ENCODE measurements around the gene MAP6.

The MAP6 gene

DNA sequence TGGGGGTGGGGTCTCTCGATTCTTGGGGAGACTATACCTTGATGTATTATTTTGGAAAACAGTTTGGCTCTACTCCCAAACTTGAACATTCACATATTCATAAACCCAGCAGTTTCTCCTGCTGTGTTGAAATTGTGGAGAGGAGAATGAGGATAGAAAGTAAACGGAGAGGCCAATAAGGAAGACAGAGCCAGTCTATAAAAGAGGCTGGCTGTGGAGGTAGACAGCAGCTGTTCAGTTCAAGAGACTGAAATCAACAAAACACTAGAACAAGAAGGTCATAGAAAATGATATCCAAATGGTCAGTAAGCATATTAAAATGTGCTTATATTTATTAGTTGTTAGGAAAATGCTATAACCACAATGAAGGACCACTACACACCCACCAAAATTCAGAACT, 46.9 kb upstream of the MAP6 start:
- H2AFZ ChIP-seq (ENCODE audit: low read depth, low read length, severe bottlenecking), result no peak overlapping the region
- no peaks in the 10 kb centered on the region for H3K79me2 ChIP-seq (ENCODE audit: insufficient read depth, low read length)
- no peaks in the 10 kb centered on the region for H3F3A ChIP-seq (ENCODE audit: insufficient read depth)
- no peaks in the 10 kb centered on the region for H3K9me3 ChIP-seq (ENCODE audit: insufficient read depth, low read length)
- H4K20me1 ChIP-seq (ENCODE audit: low read depth, low read length), result no peaks in the 10 kb centered on the region
- TF ChIP-seq EZH2phosphoT487 (conservative IDR thresholded peaks at IDR 0.05; ENCODE audit: low read length) (no peak), CTCF (IDR thresholded peaks at IDR 0.05; ENCODE audit: insufficient read depth, low read length, poor library complexity, severe bottlenecking) (no peak)
- no peaks in the 10 kb centered on the region for H3K27me3 ChIP-seq (ENCODE audit: low read length)
- no peaks in the 10 kb centered on the region for H3K36me3 ChIP-seq (ENCODE audit: low read length)
- no peak overlapping the region for H3K4me2 ChIP-seq (ENCODE audit: low read depth, low read length, poor library complexity, severe bottlenecking)
- H3K4me3 ChIP-seq (ENCODE audit: insufficient read depth, low read length, poor library complexity, severe bottlenecking), result no peak overlapping the region
- no peaks in the 10 kb centered on the region for H3K9me2 ChIP-seq (replicated peaks; ENCODE audit: insufficient read depth, low read length)
- no peak overlapping the region for H3K27ac ChIP-seq (ENCODE audit: low read depth, low read length)
- no peak overlapping the region for H3K9ac ChIP-seq (ENCODE audit: low read length)

GRCh38 chr11:75714211-75714610, 45.4 kb upstream of the MAP6 start:
- Histone ChIP-seq H3K9ac (ENCODE audit: low read length) (no peak overlapping the region), H3K36me3 (ENCODE audit: low read length) (no peaks in the 10 kb centered on the region), H3K4me3 (ENCODE audit: insufficient read depth, low read length, poor library complexity, severe bottlenecking) (no peak overlapping the region), H3K9me2 (replicated peaks; ENCODE audit: insufficient read depth, low read length) (no peaks in the 10 kb centered on the region), H3F3A (ENCODE audit: insufficient read depth) (no peaks in the 10 kb centered on the region), H3K79me2 (ENCODE audit: insufficient read depth, low read length) (no peaks in the 10 kb centered on the region), H3K27ac (ENCODE audit: low read depth, low read length) (no peak overlapping the region), H3K9me3 (ENCODE audit: insufficient read depth, low read length) (no peaks in the 10 kb centered on the region), H4K20me1 (ENCODE audit: low read depth, low read length) (no peaks in the 10 kb centered on the region), H3K27me3 (ENCODE audit: low read length) (no peaks in the 10 kb centered on the region), H3K4me2 (ENCODE audit: low read depth, low read length, poor library complexity, severe bottlenecking) (no peak overlapping the region), H2AFZ (ENCODE audit: low read depth, low read length, severe bottlenecking) (no peak overlapping the region)
- no peak for TF ChIP-seq EZH2phosphoT487 (conservative IDR thresholded peaks at IDR 0.05; ENCODE audit: low read length)
- TF ChIP-seq CTCF (IDR thresholded peaks at IDR 0.05; ENCODE audit: insufficient read depth, low read length, poor library complexity, severe bottlenecking), result no peak

GRCh38 chr11:75706260-75706729, 37.5 kb upstream of the MAP6 start:
- no peak overlapping the region for H3K27ac ChIP-seq (ENCODE audit: low read depth, low read length)
- no peaks in the 10 kb centered on the region for H3K79me2 ChIP-seq (ENCODE audit: insufficient read depth, low read length)
- H3K27me3 ChIP-seq (ENCODE audit: low read length), result no peaks in the 10 kb centered on the region
- H3K9ac ChIP-seq (ENCODE audit: low read length), result no peak overlapping the region
- H3K9me3 ChIP-seq (ENCODE audit: insufficient read depth, low read length), result no peaks in the 10 kb centered on the region
- no peaks in the 10 kb centered on the region for H4K20me1 ChIP-seq (ENCODE audit: low read depth, low read length)
- H2AFZ ChIP-seq (ENCODE audit: low read depth, low read length, severe bottlenecking), result peak overlapping the region; percentile 30
- TF ChIP-seq EZH2phosphoT487 (conservative IDR thresholded peaks at IDR 0.05; ENCODE audit: low read length) (no peak), CTCF (IDR thresholded peaks at IDR 0.05; ENCODE audit: insufficient read depth, low read length, poor library complexity, severe bottlenecking) (peak; percentile 69)
- no peaks in the 10 kb centered on the region for H3F3A ChIP-seq (ENCODE audit: insufficient read depth)
- no peaks in the 10 kb centered on the region for H3K9me2 ChIP-seq (replicated peaks; ENCODE audit: insufficient read depth, low read length)
- no peak overlapping the region for H3K4me3 ChIP-seq (ENCODE audit: insufficient read depth, low read length, poor library complexity, severe bottlenecking)
- no peak overlapping the region for H3K4me2 ChIP-seq (ENCODE audit: low read depth, low read length, poor library complexity, severe bottlenecking)
- no peaks in the 10 kb centered on the region for H3K36me3 ChIP-seq (ENCODE audit: low read length)

Data from SU-DHL-6 (cell line).